GM21576 (cell line): Measurements from ENCODE around the gene DTX3L.
A peak's percentile ranks its signal among the peaks of the same experiment; 100 is the strongest.

Experiments used
- ATAC-seq: cut with Tn5 transposase; IDR thresholded peaks from one replicate; pipeline ENCODE4 v1.9.1; 2021; ENCODE audit warnings: mild to moderate bottlenecking, moderate library complexity; ENCODE audit not compliant: unreplicated experiment

Gene DTX3L

DNA sequence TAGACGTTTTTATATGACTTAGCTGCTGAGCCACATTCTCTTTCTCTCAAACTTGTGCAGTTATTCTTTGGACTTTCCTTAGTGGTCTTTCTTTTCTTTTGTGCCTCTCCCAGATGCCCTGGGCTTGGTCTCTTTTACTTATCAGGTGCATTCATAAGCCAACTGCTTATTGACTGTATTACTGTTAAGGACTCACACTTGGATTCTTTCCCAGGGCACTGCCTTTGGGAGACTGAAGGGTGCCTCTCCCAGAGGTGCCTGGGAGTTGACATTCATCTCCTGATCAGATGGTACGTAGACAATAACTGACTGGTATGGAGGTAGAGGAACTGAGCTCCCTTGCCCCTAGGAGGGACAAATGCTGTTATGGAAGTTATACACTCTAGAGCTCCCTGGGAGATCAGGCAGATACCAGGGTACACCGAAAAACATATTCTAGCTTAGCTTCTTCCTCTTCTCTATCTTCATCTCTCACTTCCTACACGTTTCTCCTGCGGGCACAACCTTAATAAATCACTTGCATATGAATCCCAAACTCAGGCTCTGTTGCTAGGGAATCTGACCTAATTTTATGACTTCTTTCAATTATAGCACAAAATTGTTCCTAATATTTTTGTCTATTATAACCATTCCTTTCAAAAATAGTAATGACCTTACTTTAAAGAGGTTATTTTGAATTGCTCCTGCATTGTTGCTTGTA is 38.0 kb downstream of the DTX3L start:
- no peak for ATAC-seq

DNA sequence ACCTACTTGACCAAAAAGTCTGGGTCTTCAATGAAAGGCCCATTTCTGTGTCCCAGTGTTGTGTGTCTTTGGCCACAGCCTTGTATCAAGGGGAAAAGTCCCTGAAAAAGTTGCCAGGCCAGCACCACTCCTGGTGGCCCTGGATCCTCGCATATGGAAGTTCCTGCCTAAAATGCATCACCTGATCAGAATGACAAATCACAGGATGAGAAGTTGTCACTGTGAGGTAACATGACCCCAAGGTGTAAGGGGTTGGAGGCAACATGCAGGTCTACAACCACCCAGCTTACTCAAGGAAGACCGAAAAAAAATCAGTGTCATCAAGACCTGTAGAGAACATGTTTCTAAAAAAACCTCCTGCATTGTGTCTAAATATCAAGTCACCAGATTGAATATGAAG is 38.9 kb downstream of the DTX3L start:
- no peak for ATAC-seq

DNA sequence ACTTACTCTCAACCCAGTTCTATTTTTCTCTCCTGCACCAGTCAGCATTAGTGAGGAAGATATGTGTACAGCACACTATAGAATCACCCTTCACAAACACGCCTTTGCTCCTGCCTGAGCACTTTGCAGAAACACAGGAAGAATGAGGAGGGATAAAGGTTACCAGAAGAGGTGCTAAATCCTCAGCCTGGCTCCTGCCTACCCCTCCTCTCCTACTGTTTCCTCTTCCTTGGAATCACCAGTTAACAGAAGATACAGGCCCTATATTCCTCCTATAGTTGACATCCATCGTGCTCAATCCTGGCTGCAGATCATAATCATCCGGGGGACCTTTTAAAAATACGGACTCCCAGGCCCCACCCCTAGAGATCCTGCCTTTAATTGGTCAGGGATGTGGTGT is 42.2 kb downstream of the DTX3L start:
- no peak for ATAC-seq

DNA sequence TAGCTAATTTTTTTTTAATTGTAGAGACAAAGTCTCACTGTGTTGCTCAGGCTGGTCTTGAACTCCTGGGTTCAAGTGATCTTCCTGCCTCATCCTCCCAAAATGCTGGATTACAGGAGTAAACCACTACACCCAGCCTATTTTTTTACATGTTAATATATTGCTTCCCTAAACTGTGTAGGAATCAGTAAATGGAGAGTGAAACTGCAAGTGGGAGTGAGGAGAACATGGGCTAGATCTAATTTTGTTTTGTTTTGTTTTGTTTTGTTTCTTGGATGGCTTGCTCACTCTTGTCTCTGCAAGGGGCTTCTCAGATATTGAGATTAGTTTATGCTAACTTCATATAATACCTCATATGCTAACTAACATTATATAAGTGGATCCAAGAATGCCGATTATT is 44.8 kb downstream of the DTX3L start:
- ATAC-seq, result no peak

DNA sequence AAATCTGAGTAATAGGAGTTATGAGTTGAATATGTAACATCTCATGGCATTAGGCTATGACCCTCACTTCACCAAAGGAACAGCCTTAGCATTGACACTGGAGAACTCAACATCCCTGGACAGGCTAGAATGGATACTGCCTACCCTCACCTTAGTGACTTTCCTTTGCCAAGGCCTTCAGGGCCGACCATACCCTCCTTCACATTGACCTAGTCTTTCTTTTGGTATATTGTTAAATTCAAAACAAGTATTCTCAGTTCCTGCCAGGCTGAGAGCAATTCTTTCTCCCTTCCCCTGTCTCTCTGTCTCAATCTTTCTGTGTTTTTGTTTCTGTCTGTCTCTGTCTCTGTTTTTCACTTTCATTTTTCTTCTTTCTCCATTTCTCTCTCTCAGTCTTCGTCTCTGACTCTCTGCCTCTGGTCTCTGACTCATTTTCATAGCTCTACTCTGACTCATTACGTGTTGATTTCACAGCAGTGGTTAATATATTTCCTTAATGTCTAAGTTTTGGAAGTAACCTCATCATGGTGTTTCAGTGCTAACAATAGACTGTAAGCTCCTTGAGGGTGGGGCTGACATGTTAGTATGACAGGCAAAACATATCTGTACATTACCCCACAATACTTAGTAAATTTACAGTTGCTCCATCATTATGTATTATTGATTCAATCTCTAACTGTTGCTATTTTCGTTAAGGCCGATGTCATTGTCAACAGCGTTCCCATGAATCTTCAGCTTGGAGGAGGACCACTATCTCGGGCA is 45.8 kb downstream of the DTX3L start:
- peak; percentile 94 for ATAC-seq

DNA sequence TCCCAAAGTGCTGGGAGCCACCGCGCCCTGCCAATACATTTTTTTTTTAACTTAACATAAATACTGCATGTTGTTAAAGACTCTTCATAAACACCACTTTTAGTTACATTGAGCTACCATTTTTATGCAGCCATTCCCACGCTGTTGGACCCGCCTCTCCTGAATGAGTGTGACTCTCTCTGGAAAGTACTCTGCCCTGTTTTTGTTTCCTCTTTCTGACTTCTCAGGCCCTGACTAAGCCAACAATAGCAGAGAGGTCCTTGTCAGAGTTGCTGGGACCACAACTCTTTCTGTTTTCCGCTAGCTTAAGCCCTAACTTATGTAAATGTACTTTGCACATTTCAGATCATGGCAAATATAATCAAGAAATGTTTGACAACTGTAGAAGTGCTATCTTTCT is 48.6 kb downstream of the DTX3L start:
- ATAC-seq, result no peak

DNA sequence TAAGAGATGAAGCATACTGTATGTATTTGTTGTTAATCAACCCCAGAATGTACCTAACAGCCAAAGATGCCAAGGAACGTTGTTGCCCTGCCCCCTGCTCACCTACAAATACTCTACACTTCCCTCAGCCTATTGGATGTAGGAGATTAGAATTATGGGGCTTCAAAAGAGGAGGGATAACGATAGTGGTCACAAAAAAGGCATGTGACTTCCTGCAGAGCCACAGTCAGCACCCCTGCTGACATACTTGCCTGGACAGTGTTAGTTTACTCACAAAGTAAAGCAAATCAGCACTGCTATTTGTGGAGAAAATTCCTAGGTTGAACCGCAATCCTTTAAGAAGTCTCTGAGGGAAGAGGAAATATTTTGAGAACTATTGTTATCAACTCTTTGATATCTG is 51.2 kb downstream of the DTX3L start:
- ATAC-seq, result no peak

DNA sequence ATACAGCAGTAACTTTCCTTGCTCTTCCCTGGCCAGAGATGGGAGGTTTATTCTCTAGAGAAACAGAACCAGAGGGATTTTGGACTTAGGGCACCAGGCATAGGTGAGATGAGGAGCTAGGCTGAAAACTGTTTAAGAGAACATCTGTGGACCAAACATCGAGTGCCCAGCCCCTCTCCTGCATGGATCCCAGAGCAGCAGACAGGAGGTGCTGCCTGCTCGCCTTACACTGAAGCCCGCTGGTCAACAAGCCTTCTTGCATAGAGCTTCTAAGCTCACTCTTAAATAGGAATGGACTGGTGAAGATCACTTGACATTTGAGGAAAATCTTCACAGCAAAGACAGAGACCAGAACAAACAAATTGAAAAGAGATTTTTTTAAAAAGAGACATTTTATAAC is 54.5 kb downstream of the DTX3L start:
- no peak for ATAC-seq

DNA sequence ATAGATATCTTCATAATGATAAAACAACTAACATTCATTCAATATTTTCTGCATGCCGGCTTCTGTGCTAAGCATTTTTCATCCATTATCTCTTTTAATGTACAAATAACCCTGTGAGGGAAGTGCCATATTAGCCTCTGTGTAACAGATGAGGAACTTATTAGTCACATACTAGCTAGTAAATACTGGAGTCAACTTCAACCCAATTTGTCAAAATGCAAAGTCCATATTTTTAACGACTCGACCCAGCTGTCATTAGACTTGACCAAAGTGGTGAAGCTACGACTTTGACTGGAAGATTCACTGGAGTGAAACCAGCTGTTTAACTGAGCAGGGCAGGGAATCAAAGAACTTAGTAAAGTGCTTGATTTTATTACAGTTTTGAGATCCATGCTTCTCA is 54.9 kb downstream of the DTX3L start:
- ATAC-seq, result no peak

DNA sequence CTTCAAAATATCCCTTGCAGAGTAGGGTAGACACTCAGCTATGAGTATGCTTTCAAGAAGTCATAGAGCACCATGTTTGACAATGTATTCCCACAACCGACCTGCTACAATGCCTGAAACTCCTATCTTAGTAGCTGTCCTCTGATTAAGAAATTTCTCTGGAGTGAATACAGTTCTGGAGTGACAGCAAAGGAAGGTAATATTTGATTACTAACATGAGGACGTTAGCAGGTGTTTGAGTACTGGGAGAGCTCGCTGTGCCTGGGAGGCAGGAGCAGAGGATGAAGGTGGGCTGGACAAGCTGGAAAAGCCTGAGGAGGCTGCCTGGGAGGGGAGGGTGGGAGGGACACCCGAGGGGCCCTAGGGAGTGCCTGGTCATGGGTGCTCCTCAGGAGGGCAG is 56.3 kb downstream of the DTX3L start:
- ATAC-seq, result no peak

DNA sequence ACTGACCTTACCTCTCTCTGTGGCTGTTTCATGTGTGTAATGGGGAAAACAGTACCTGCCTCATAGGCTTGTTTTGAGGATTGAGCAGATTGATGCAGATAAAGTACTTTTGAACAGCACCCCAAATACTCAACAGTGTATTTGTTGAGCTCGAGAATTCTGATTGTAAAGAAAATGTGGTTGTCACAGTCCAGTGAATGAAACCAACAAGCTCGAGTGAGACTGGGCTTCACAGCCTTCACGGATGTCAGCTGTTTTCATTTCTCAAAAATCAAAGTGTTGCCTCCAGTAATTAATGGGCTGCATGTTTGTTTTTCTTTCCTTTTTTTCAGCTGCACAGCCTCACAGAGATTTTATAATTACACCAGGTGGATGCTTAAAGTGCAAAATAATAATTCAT is 57.0 kb downstream of the DTX3L start:
- ATAC-seq, result no peak

DNA sequence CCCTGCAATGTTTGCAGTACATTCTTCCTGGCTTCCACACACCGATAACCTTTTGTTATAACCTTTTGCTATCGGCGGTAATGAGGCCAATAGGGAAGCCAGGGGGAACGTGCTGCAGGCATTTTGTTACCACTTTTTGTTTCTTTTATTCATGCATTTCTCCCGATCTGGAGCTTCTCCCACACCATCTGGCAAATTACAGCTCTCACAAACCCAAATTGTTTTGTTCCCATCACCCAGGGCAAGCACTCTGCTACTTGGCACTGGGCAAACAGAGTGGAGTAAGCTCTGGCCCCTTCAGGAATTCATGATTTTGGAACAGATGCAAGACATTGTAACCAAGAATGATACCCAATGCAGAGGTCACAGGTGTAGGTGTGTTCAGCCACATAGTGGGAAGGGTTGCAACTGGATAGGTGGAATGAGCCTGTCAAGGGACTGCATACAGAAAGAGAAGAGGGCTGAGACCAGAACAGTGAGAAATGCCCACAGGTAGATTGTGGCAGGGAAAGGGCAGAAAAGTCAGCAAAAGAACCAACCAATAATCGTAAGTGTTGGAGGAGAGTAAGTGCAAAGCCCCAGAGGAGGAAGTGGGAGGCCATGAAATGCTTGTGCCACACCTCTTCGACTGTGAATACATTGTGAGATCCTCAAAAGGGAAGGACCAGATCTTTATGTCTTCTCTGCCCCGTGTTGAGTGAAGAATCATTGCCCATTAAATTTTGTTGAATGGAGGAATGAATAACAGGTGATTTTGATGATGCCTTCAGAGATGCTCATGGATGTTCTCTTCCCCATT is 59.1 kb downstream of the DTX3L start:
- no peak for ATAC-seq
